IMR-90 (cell line): ENCODE measurements around the gene NPPC. TPM values are rescaled to one million over a fixed set of nuclear protein-coding genes. Genes with fewer than 3 reads are reported as not detected.
A peak's percentile ranks its signal among the peaks of the same experiment; 100 is the strongest.

Experiments
- ATAC-seq: fragments of 200-7000 bp; cut with Tn5 transposase; 2 replicates; pipeline ENCODE4 v1.9.1; 2020; ENCODE audit warnings: low read depth, mild to moderate bottlenecking, moderate library complexity
- BruUV-seq: library from RNA; stranded (reverse); fragments of 400-500 nt; replicated peaks from 2 replicates; lab custom pipeline; 2021; lab: Mats Ljungman, UMichigan
- CTCF ChIA-PET: fragments of 300-600 bp; formaldehyde crosslinking; extraction: SDS; loops from one replicate; lab custom pipeline; 2021; ENCODE audit warnings: antibody characterized with exemption; lab: Yijun Ruan, JAX
- POLR2A ChIA-PET: fragments of 300-600 bp; sonication (Branson Sonifier 250); formaldehyde crosslinking; loops from one replicate; lab custom pipeline; 2022; ENCODE audit warnings: antibody characterized with exemption; ENCODE audit not compliant: unreplicated experiment; lab: Charles Lee
- DNase-seq: peaks from one replicate; pipeline ENCODE4 v3.0.0; 2013
- H2AFZ ChIP-seq: replicated peaks from 2 replicates; pipeline ENCODE3; 2013; ENCODE audit warnings: low read length, mild to moderate bottlenecking; ENCODE audit not compliant: poor library complexity
- H2AK5ac ChIP-seq: 2 replicates; pipeline ENCODE4 v1.6.1; 2013; ENCODE audit warnings: low read depth, low read length, inconsistent platforms
- H2AK9ac ChIP-seq: replicated peaks from 2 replicates; pipeline ENCODE3; 2013; ENCODE audit warnings: mild to moderate bottlenecking, low read depth, low read length, moderate library complexity; ENCODE audit not compliant: poor library complexity
- H2BK120ac ChIP-seq: 2 replicates; pipeline ENCODE4 v1.6.1; 2013; ENCODE audit warnings: low read depth, low read length, inconsistent platforms
- H2BK15ac ChIP-seq: 3 replicates; pipeline ENCODE4 v1.6.1; 2013; ENCODE audit warnings: low read depth, low read length, inconsistent platforms
- H2BK20ac ChIP-seq: 2 replicates; pipeline ENCODE4 v1.6.1; 2013; ENCODE audit warnings: low read depth, mild to moderate bottlenecking, inconsistent platforms, low read length, moderate library complexity
- H2BK5ac ChIP-seq: 2 replicates; pipeline ENCODE4 v1.6.1; 2013; ENCODE audit warnings: mild to moderate bottlenecking, low read depth, low read length, inconsistent platforms; ENCODE audit not compliant: poor library complexity, severe bottlenecking
- H3K14ac ChIP-seq: replicated peaks from 2 replicates; pipeline ENCODE4 v1.6.1; 2013; ENCODE audit warnings: low read depth, low read length, inconsistent platforms
- H3K18ac ChIP-seq: 2 replicates; pipeline ENCODE4 v1.6.1; 2013; ENCODE audit warnings: low read depth, low read length, control low read depth
- H3K23ac ChIP-seq: 2 replicates; pipeline ENCODE4 v1.6.1; 2013; ENCODE audit warnings: low read depth, low read length, inconsistent platforms
- H3K27ac ChIP-seq: 2 replicates; pipeline ENCODE4 v1.5.1; 2013; ENCODE audit warnings: mild to moderate bottlenecking, control low read depth, low read length; ENCODE audit not compliant: insufficient read depth
- H3K27me3 ChIP-seq: 2 replicates; pipeline ENCODE4 v1.6.1; 2013; ENCODE audit warnings: low read length; ENCODE audit not compliant: control insufficient read depth, insufficient read depth
- H3K36me3 ChIP-seq: 2 replicates; pipeline ENCODE4 v1.6.1; 2013; ENCODE audit warnings: low read length, mixed read lengths; ENCODE audit not compliant: control insufficient read depth, insufficient read depth
- H3K4ac ChIP-seq: 2 replicates; pipeline ENCODE4 v1.6.1; 2013; ENCODE audit warnings: low read depth, low read length, inconsistent platforms
- H3K4me1 ChIP-seq: 2 replicates; pipeline ENCODE4 v1.6.1; 2013; ENCODE audit warnings: low read length, mixed read lengths; ENCODE audit not compliant: control insufficient read depth, insufficient read depth
- H3K4me2 ChIP-seq: 2 replicates; pipeline ENCODE4 v1.6.1; 2013; ENCODE audit warnings: low read depth, mild to moderate bottlenecking, control low read depth, low read length, moderate library complexity
- H3K4me3 ChIP-seq: 2 replicates; pipeline ENCODE4 v1.5.1; 2013; ENCODE audit warnings: low read depth, mild to moderate bottlenecking, control low read depth, low read length, moderate library complexity; ENCODE audit not compliant: insufficient read depth
- H3K56ac ChIP-seq: 2 replicates; pipeline ENCODE4 v1.6.1; 2013; ENCODE audit warnings: low read length, inconsistent platforms; ENCODE audit not compliant: insufficient read depth; ENCODE audit errors: extremely low read depth
- H3K79me1 ChIP-seq, 2 experiments: 2 replicates each; pipeline ENCODE4 v1.6.1; 2013; ENCODE audit warnings: low read length in 2 of 2, inconsistent platforms in 1 of 2, low read depth in 1 of 2
- H3K9ac ChIP-seq: 2 replicates; pipeline ENCODE4 v1.6.1; 2013; ENCODE audit warnings: low read depth, low read length, control low read depth
- H3K9me1 ChIP-seq: 2 replicates; pipeline ENCODE4 v1.6.1; 2013; ENCODE audit warnings: low read length, inconsistent platforms; ENCODE audit not compliant: insufficient read depth
- H3K9me3 ChIP-seq: 2 replicates; pipeline ENCODE4 v1.6.1; 2013; ENCODE audit warnings: low read length; ENCODE audit not compliant: control insufficient read depth, insufficient read depth
- H4K20me1 ChIP-seq: 2 replicates; pipeline ENCODE4 v1.6.1; 2013; ENCODE audit warnings: low read length, inconsistent platforms; ENCODE audit not compliant: insufficient read depth
- H4K5ac ChIP-seq: 2 replicates; pipeline ENCODE4 v1.6.1; 2013; ENCODE audit warnings: mild to moderate bottlenecking, low read depth, low read length, control low read depth
- H4K8ac ChIP-seq, 2 experiments: 2 replicates each; pipeline ENCODE4 v1.6.1; 2013; ENCODE audit warnings: low read depth in 2 of 2, low read length in 2 of 2, control low read depth in 1 of 2, inconsistent platforms in 1 of 2
- H4K91ac ChIP-seq: 2 replicates; pipeline ENCODE4 v1.6.1; 2013; ENCODE audit warnings: low read depth, low read length, inconsistent platforms; ENCODE audit not compliant: insufficient read depth
- BHLHE40 ChIP-seq: fragments of 150-350 bp; IDR thresholded peaks from 2 replicates; pipeline ENCODE4 v1.6.1; 2016; ENCODE audit warnings: mild to moderate bottlenecking, low read depth, low read length
- CEBPB ChIP-seq: IDR thresholded peaks from 2 replicates; pipeline ENCODE4 v1.6.1; 2012; ENCODE audit warnings: low read depth, low read length, improper control_type of control experiment
- CHD1 ChIP-seq: IDR thresholded peaks from 2 replicates; pipeline ENCODE4 v1.6.1; 2012; ENCODE audit warnings: low read depth, low read length, improper control_type of control experiment
- CTCF ChIP-seq: conservative IDR thresholded peaks from 2 replicates; pipeline ENCODE4 v1.5.1; 2012; ENCODE audit warnings: mild to moderate bottlenecking, low read depth, low read length, improper control_type of control experiment
- FOS ChIP-seq: fragments of 150-350 bp; IDR thresholded peaks from 2 replicates; pipeline ENCODE4 v1.6.1; 2016; ENCODE audit warnings: low read depth, low read length
- MXI1 ChIP-seq: IDR thresholded peaks from 2 replicates; pipeline ENCODE4 v1.6.1; 2012; ENCODE audit warnings: low read depth, mild to moderate bottlenecking, low read length, moderate library complexity, borderline replicate concordance
- NFE2L2 ChIP-seq: fragments of 150-350 bp; IDR thresholded peaks from 2 replicates; pipeline ENCODE4 v1.6.1; 2016; ENCODE audit warnings: low read depth, mild to moderate bottlenecking, low read length
- POLR2A ChIP-seq: IDR thresholded peaks from 2 replicates; pipeline ENCODE4 v1.6.1; 2012; ENCODE audit warnings: mild to moderate bottlenecking, low read depth, low read length
- SMC3 ChIP-seq: fragments of 150-350 bp; IDR thresholded peaks from 2 replicates; pipeline ENCODE4 v1.6.1; 2016; ENCODE audit warnings: low read depth, mild to moderate bottlenecking, antibody characterized with exemption, low read length, moderate library complexity
- WGBS, 2 experiments: methylation state at CpG; one replicate each; pipeline versions ENCODE4 v1.1.5 to v1.1.7; 2013; ENCODE audit warnings: missing lambda C conversion rate in 2 of 2; ENCODE audit not compliant: insufficient read length in 1 of 2; ENCODE audit errors: extremely low coverage in 2 of 2; 5-methylcytosine and 5-hydroxymethylcytosine counted together
- dilution Hi-C: fragments of 300-500 bp; cut with HindIII; formaldehyde crosslinking; loops from one replicate; pipeline ENCODE4 v1.14.3; 2018; ENCODE audit warnings: low sequenced_read_pairs; ENCODE audit not compliant: unreplicated experiment
- in situ Hi-C: fragments of 300-500 bp; cut with MboI; formaldehyde crosslinking; loops from 3 replicates; pipeline ENCODE4 v1.14.3; 2019; ENCODE audit warnings: low sequenced_read_pairs, inconsistent platforms, mixed read lengths
- intact Hi-C: fragments of 100-400 bp; cut with micrococcal nuclease; formaldehyde crosslinking; loops from 2 replicates; pipeline ENCODE4 v1.10.0; 2022
- polyA plus RNA-seq, 3 experiments: library from polyadenylated mRNA; depleted of rRNA; stranded (reverse); fragments of >200 nt; gene quantifications; 2 replicates each; pipeline ENCODE4 v1.2.3, GENCODE V29; 2012; ENCODE audit warnings: low replicate concordance in 1 of 3
- total RNA-seq: library from RNA; depleted of rRNA; stranded (reverse); fragments of >200 nt; gene quantifications from 2 replicates; pipeline ENCODE4 v1.2.3, GENCODE V29; 2012

Gene NPPC
- total and polyA plus RNA-seq, 2 of the 4 experiments (the other 2 are of a cell fraction): 0.22 to 0.36 TPM

GRCh38 chr2:231877533-231878456, 48.4 kb downstream of the NPPC start (continued):
- no peak for TF ChIP-seq SMC3

GRCh38 chr2:231874944-231875343, 51.3 kb downstream of the NPPC start:
- Histone ChIP-seq H4K5ac (no peak overlapping the region), H3K4ac (no peak overlapping the region), H3K4me3 (no peak overlapping the region), H3K4me1 (no peaks in the 10 kb centered on the region), H3K9ac (no peak overlapping the region), H3K4me2 (no peak overlapping the region), H3K27me3 (no peaks in the 10 kb centered on the region; the same call in 1 of the 2 replicates), H4K91ac (no peak overlapping the region), H3K18ac (no peak overlapping the region), H2AFZ (peak overlapping the region; percentile 51), H2BK15ac (no peak overlapping the region), H2BK120ac (no peak overlapping the region), H3K9me3 (no peaks in the 10 kb centered on the region), H4K8ac (no peak overlapping the region), H2AK9ac (no peak overlapping the region), H2AK5ac (no peak overlapping the region), H3K23ac (no peak overlapping the region), H4K20me1 (no peaks in the 10 kb centered on the region), H3K14ac (no peak overlapping the region), H3K27ac (no peak overlapping the region), H2BK5ac (no peak overlapping the region), H3K9me1 (no peaks in the 10 kb centered on the region), H3K79me1 (no peaks in the 10 kb centered on the region), H2BK20ac (no peak overlapping the region), H3K56ac (no peak overlapping the region), H3K36me3 (no peaks in the 10 kb centered on the region)
- no peak for DNase-seq
- in situ Hi-C loops (no loop called here), intact Hi-C loops (no loop called here), dilution Hi-C loops (no loop called here)
- ATAC-seq: no peak
- ChIA-PET CTCF (no interaction called here), POLR2A (no interaction called here)
- BruUV-seq: no TSS peak
- 40% methylated on average over 1 of the region's 1 CpG; no CpG with 5 or more reads in 1 of the 2 experiments for WGBS, 2 experiments
- TF ChIP-seq CTCF: no peak
- no peak for TF ChIP-seq NFE2L2
- TF ChIP-seq MXI1: no peak
- no peak for TF ChIP-seq CEBPB
- no peak for TF ChIP-seq BHLHE40
- TF ChIP-seq CHD1: no peak
- no peak for TF ChIP-seq FOS
- no peak for TF ChIP-seq POLR2A
